Left lung (tissue), 10 donors: ENCODE results near the gene GRAP2. TPM values are rescaled to one million over a fixed set of nuclear protein-coding genes. Genes with fewer than 3 reads are reported as not detected.

Experiments
- ATAC-seq: fragments of 200-7000 bp; cut with Tn5 transposase; one replicate; pipeline ENCODE4 v1.9.1; 2020; ENCODE audit warnings: moderate library complexity
- DNase-seq, 4 donors: peaks; one replicate each; pipeline ENCODE4 v3.0.0-alpha.2; 2013 to 2020
- H3K27ac ChIP-seq, 2 donors: fragments of 200-600 bp; sonication (generic) in 1 of 2; one replicate each; pipeline versions ENCODE4 v1.5.0 to v1.8.0; 2020 to 2021
- H3K27me3 ChIP-seq, 2 donors: fragments of 200-600 bp; sonication (generic) in 1 of 2; one replicate each; pipeline versions ENCODE4 v1.5.0 to v1.8.0; 2020 to 2021
- H3K36me3 ChIP-seq, 2 donors: fragments of 200-600 bp; sonication (generic) in 1 of 2; one replicate each; pipeline versions ENCODE4 v1.5.0 to v1.8.0; 2020 to 2021
- H3K4me1 ChIP-seq, 2 donors: fragments of 200-600 bp; one replicate each; pipeline ENCODE4 v1.8.0; 2021
- H3K4me3 ChIP-seq, 2 donors: fragments of 200-600 bp; sonication (generic) in 1 of 2; one replicate each; pipeline versions ENCODE4 v1.5.0 to v1.8.0; 2020 to 2021; ENCODE audit warnings: mild to moderate bottlenecking in 1 of 2
- H3K9me3 ChIP-seq, 2 donors: fragments of 200-600 bp; sonication (generic) in 1 of 2; one replicate each; pipeline versions ENCODE4 v1.5.0 to v1.8.0; 2020 to 2021
- CTCF ChIP-seq, 2 donors: fragments of 200-600 bp; sonication (generic) in 1 of 2; IDR thresholded peaks; one replicate each; pipeline versions ENCODE4 v1.5.0 to v1.8.0; 2021; ENCODE audit warnings: antibody characterized with exemption in 2 of 2
- intact Hi-C, 2 donors: fragments of 100-400 bp; cut with DNase I; formaldehyde crosslinking; loops; one replicate each; pipeline versions ENCODE4 v1.11.2 to v1.14.2; 2022
- polyA plus RNA-seq, 6 donors: library from polyadenylated mRNA; unstranded; fragments of 120-200 nt; gene quantifications; one replicate each; pipeline ENCODE4 v1.2.1, GENCODE V29; 2013; ENCODE audit not compliant: insufficient read length in 6 of 6
- total RNA-seq, 2 donors: library from RNA; stranded (reverse); fragmentation: NEBNext Ultra II Directional; extraction: Animal tissue kit (Norgen Biotek cat#: 25700); gene quantifications; one replicate each; pipeline ENCODE4 v1.2.1, GENCODE V29; 2021
- donor health status: DM: no; HTN: yes; CAD: no.
- donor health status: DM: no; HTN: no; CAD: no.

Gene GRAP2
- total and polyA plus RNA-seq, 8 donors = 1.5 to 3.4 (median 2.1) TPM

- H3K4me3 ChIP-seq = no peak overlapping the region
- no peak for TF ChIP-seq CTCF (IDR thresholded peaks at IDR 0.05)
- peaks cover 6 to 60% of the 10 kb centered on the region in 2 donors for H3K27me3 ChIP-seq
- H3K4me1 ChIP-seq = no peaks in the 10 kb centered on the region
- DNase-seq (no peak), ATAC-seq (no peak)
- H3K36me3 ChIP-seq = no peaks in the 10 kb centered on the region
- H3K27ac ChIP-seq = no peak overlapping the region
- intact Hi-C loops = no loop called here
- no peaks in the 10 kb centered on the region for H3K9me3 ChIP-seq
Observed at GRCh38 chr22:39907047-39907446, 6.2 kb downstream of the GRAP2 start.

GRCh38 chr22:39907605-39908097 lies 6.8 kb downstream of the GRAP2 start:
- Histone ChIP-seq H3K9me3 (no peaks in the 10 kb centered on the region), H3K36me3 (no peaks in the 10 kb centered on the region), H3K4me3 (no peak overlapping the region), H3K4me1 (no peaks in the 10 kb centered on the region), H3K27ac (no peak overlapping the region), H3K27me3 (peaks cover 8 to 65% of the 10 kb centered on the region in 2 donors)
- DNase-seq (no peak), ATAC-seq (no peak)
- no peak for TF ChIP-seq CTCF (IDR thresholded peaks at IDR 0.05)
- intact Hi-C loops = no loop called here

GRCh38 chr22:39908136-39908535 lies 7.3 kb downstream of the GRAP2 start:
- no peak for TF ChIP-seq CTCF (IDR thresholded peaks at IDR 0.05)
- Histone ChIP-seq H3K9me3 (no peaks in the 10 kb centered on the region), H3K27me3 (peaks cover 8 to 69% of the 10 kb centered on the region in 2 donors), H3K4me3 (no peak overlapping the region), H3K27ac (no peak overlapping the region), H3K36me3 (no peaks in the 10 kb centered on the region), H3K4me1 (no peaks in the 10 kb centered on the region)
- intact Hi-C loops = no loop called here
- no peak for DNase-seq
- ATAC-seq = no peak

- intact Hi-C loops = no loop called here
- H3K9me3 ChIP-seq = no peaks in the 10 kb centered on the region
- no peak for ATAC-seq
- no peak for TF ChIP-seq CTCF (IDR thresholded peaks at IDR 0.05)
- H3K4me1 ChIP-seq = no peaks in the 10 kb centered on the region
- H3K27me3 ChIP-seq = peaks cover 8 to 69% of the 10 kb centered on the region in 2 donors
- H3K27ac ChIP-seq = no peak overlapping the region
- no peak for DNase-seq
- no peak overlapping the region for H3K4me3 ChIP-seq
- no peaks in the 10 kb centered on the region for H3K36me3 ChIP-seq
Observed at GRCh38 chr22:39908737-39909136, 7.9 kb downstream of the GRAP2 start.

GRCh38 chr22:39910876-39911613 lies 10.2 kb downstream of the GRAP2 start:
- Histone ChIP-seq H3K9me3 (no peaks in the 10 kb centered on the region), H3K27me3 (peaks cover 8 to 88% of the 10 kb centered on the region in 2 donors), H3K4me1 (no peaks in the 10 kb centered on the region), H3K27ac (no peak overlapping the region), H3K36me3 (no peaks in the 10 kb centered on the region), H3K4me3 (no peak overlapping the region)
- no peak for DNase-seq
- intact Hi-C loops = no loop called here
- ATAC-seq = no peak
- TF ChIP-seq CTCF (IDR thresholded peaks at IDR 0.05) = no peak
